DMS53 treated with DMSO at 0.1 percent for 48 hours (cell line): Measurements from ENCODE around the gene SH3D21.

ENCODE experiments used
- DNase-seq: peaks from one replicate; lab custom pipeline; 2025; ENCODE audit not compliant: unreplicated experiment; lab: John Stamatoyannopoulos, UW

The SH3D21 gene

GRCh38 chr1:36303244-36303643 is 2.9 kb upstream of the SH3D21 start:
- no peak for DNase-seq

- no peak for DNase-seq
Measured at GRCh38 chr1:36303650-36304360, 2.4 kb upstream of the SH3D21 start.

GRCh38 chr1:36304521-36304920 is 1.6 kb upstream of the SH3D21 start:
- no peak for DNase-seq

GRCh38 chr1:36304970-36305914 is 926 bp upstream of the SH3D21 start:
- no peak for DNase-seq

- DNase-seq: no peak
Measured at GRCh38 chr1:36305915-36306209, 306 bp upstream of the SH3D21 start.

- DNase-seq: peak; percentile 84
Measured at GRCh38 chr1:36306902-36307456, 811 bp downstream of the SH3D21 start.

GRCh38 chr1:36307601-36308330 is 1.6 kb downstream of the SH3D21 start:
- DNase-seq: no peak

GRCh38 chr1:36309397-36309796 is 3.2 kb downstream of the SH3D21 start:
- DNase-seq: no peak

GRCh38 chr1:36320291-36320761 is 14.2 kb downstream of the SH3D21 start:
- no peak for DNase-seq

- no peak for DNase-seq
Measured at GRCh38 chr1:36320767-36321118, 14.6 kb downstream of the SH3D21 start.

- DNase-seq: peak; percentile 40
Measured at GRCh38 chr1:36321119-36321951, 15.2 kb downstream of the SH3D21 start.

- DNase-seq: no peak
Measured at GRCh38 chr1:36322041-36322785, 16.0 kb downstream of the SH3D21 start.

GRCh38 chr1:36322786-36323635 is 16.8 kb downstream of the SH3D21 start:
- DNase-seq: no peak

- peak; percentile 81 for DNase-seq
Measured at GRCh38 chr1:36323636-36324352, 17.6 kb downstream of the SH3D21 start, which contains the start of gene EVA1B. EVA1B (minus strand) TSS chr1:36323645; CDS start chr1:36323037, 608 bp downstream.

- no peak for DNase-seq
Measured at GRCh38 chr1:36324353-36324703, 18.2 kb downstream of the SH3D21 start.

- no peak for DNase-seq
Measured at GRCh38 chr1:36326499-36326898, 20.3 kb downstream of the SH3D21 start.

- DNase-seq: no peak
Measured at GRCh38 chr1:36327421-36328087, 21.4 kb downstream of the SH3D21 start.

GRCh38 chr1:36328088-36328480 is 21.9 kb downstream of the SH3D21 start:
- no peak for DNase-seq
